Suprapubic skin (tissue), 4 donors: ENCODE measurements around the gene ARHGEF17. TPM values are rescaled to one million over a fixed set of nuclear protein-coding genes. Genes with fewer than 3 reads are reported as not detected.

Source experiments
- DNase-seq, 2 donors: peaks; one replicate each; pipeline ENCODE4 v3.0.0-alpha.2; 2019; ENCODE audit warnings: low spot score in 2 of 2
- H3K27ac ChIP-seq: fragments of 200-600 bp; sonication (generic); one replicate; pipeline ENCODE4 v1.5.1; 2019
- H3K27me3 ChIP-seq: fragments of 200-600 bp; sonication (generic); one replicate; pipeline ENCODE4 v1.5.1; 2019
- H3K36me3 ChIP-seq: fragments of 200-600 bp; sonication (generic); one replicate; pipeline ENCODE4 v1.5.1; 2019
- H3K4me1 ChIP-seq: fragments of 200-600 bp; sonication (generic); one replicate; pipeline ENCODE4 v1.5.1; 2019
- H3K4me3 ChIP-seq: fragments of 200-600 bp; sonication (generic); one replicate; pipeline ENCODE4 v1.5.1; 2019; ENCODE audit warnings: mild to moderate bottlenecking
- H3K9me3 ChIP-seq: fragments of 200-600 bp; sonication (generic); one replicate; pipeline ENCODE4 v1.5.1; 2019
- EP300 ChIP-seq: sonication (generic); formaldehyde crosslinking; IDR thresholded peaks from one replicate; pipeline ENCODE4 v1.6.1; 2017; ENCODE audit warnings: antibody characterized with exemption
- POLR2A ChIP-seq, 2 donors: fragments of 450-650 bp; IDR thresholded peaks; one replicate each; pipeline ENCODE4 v1.6.1; 2017; ENCODE audit warnings: antibody characterized with exemption in 2 of 2, mild to moderate bottlenecking in 2 of 2, moderate library complexity in 2 of 2
- POLR2AphosphoS5 ChIP-seq, 3 donors: sonication (generic); formaldehyde crosslinking; IDR thresholded peaks; one replicate each; pipeline ENCODE4 v1.6.1; 2017; ENCODE audit warnings: antibody characterized with exemption in 3 of 3
- WGBS: methylation state at CpG from one replicate; pipeline ENCODE4 v1.1.5; 2018; 5-methylcytosine and 5-hydroxymethylcytosine counted together
- total RNA-seq, 4 donors: library from RNA; depleted of rRNA; stranded (reverse); fragments of >200 nt; gene quantifications; one replicate each; pipeline ENCODE4 v1.1.0, GENCODE V29; 2016
- TF ChIP-seq, protein P1 (sequence below), 2 donors: fragments of 200-600 bp in 1 of 2; fragments of 450-650 bp in 1 of 2; sonication (generic) in 1 of 2; IDR thresholded peaks; one replicate each; pipeline ENCODE4 v1.5.1; 2016 to 2019; ENCODE audit warnings: antibody characterized with exemption in 2 of 2, mild to moderate bottlenecking in 1 of 2, moderate library complexity in 1 of 2

The ARHGEF17 gene
- total RNA-seq, 4 donors from 2014 or later, result 8.3 to 25.0 (median 9.7) TPM

- TF ChIP-seq POLR2AphosphoS5 (IDR thresholded peaks at IDR 0.05) (no peak), POLR2A (IDR thresholded peaks at IDR 0.05) (no peak), EP300 (no peak)
- TF ChIP-seq, protein P1, sequence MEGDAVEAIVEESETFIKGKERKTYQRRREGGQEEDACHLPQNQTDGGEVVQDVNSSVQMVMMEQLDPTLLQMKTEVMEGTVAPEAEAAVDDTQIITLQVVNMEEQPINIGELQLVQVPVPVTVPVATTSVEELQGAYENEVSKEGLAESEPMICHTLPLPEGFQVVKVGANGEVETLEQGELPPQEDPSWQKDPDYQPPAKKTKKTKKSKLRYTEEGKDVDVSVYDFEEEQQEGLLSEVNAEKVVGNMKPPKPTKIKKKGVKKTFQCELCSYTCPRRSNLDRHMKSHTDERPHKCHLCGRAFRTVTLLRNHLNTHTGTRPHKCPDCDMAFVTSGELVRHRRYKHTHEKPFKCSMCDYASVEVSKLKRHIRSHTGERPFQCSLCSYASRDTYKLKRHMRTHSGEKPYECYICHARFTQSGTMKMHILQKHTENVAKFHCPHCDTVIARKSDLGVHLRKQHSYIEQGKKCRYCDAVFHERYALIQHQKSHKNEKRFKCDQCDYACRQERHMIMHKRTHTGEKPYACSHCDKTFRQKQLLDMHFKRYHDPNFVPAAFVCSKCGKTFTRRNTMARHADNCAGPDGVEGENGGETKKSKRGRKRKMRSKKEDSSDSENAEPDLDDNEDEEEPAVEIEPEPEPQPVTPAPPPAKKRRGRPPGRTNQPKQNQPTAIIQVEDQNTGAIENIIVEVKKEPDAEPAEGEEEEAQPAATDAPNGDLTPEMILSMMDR (IDR thresholded peaks at IDR 0.05), result no peak
- H3K4me3 ChIP-seq, result no peak overlapping the region
- H3K4me1 ChIP-seq, result peaks cover 52% of the 10 kb centered on the region
- no peaks in the 10 kb centered on the region for H3K36me3 ChIP-seq
- no peak for DNase-seq
- 81% methylated on average over 10 of the region's 10 CpGs for WGBS
- H3K27me3 ChIP-seq, result no peaks in the 10 kb centered on the region
- H3K27ac ChIP-seq, result no peak overlapping the region
- no peaks in the 10 kb centered on the region for H3K9me3 ChIP-seq
Measured at GRCh38 chr11:73379189-73379880, 71.3 kb downstream of the ARHGEF17 start.

- peaks cover 62% of the 10 kb centered on the region for H3K4me1 ChIP-seq
- no peak overlapping the region for H3K27ac ChIP-seq
- H3K36me3 ChIP-seq, result no peaks in the 10 kb centered on the region
- 88% methylated on average over 6 of the region's 7 CpGs for WGBS
- no peaks in the 10 kb centered on the region for H3K9me3 ChIP-seq
- H3K4me3 ChIP-seq, result no peak overlapping the region
- no peak for TF ChIP-seq POLR2A (IDR thresholded peaks at IDR 0.05)
- TF ChIP-seq, protein P1 (IDR thresholded peaks at IDR 0.05), result no peak
- no peak for TF ChIP-seq EP300
- TF ChIP-seq POLR2AphosphoS5 (IDR thresholded peaks at IDR 0.05), result no peak
- no peaks in the 10 kb centered on the region for H3K27me3 ChIP-seq
- no peak for DNase-seq
Measured at GRCh38 chr11:73380331-73380730, 72.3 kb downstream of the ARHGEF17 start.

- no peaks in the 10 kb centered on the region for H3K27me3 ChIP-seq
- TF ChIP-seq POLR2A (IDR thresholded peaks at IDR 0.05), result no peak
- no peak for TF ChIP-seq EP300
- no peak for TF ChIP-seq POLR2AphosphoS5 (IDR thresholded peaks at IDR 0.05)
- TF ChIP-seq, protein P1 (IDR thresholded peaks at IDR 0.05), result no peak
- no peaks in the 10 kb centered on the region for H3K9me3 ChIP-seq
- H3K4me1 ChIP-seq, result peaks cover 63% of the 10 kb centered on the region
- no peak overlapping the region for H3K27ac ChIP-seq
- WGBS, result 82% methylated on average over 4 of the region's 4 CpGs
- no peak overlapping the region for H3K4me3 ChIP-seq
- H3K36me3 ChIP-seq, result no peaks in the 10 kb centered on the region
- no peak for DNase-seq
Measured at GRCh38 chr11:73380897-73381410, 72.9 kb downstream of the ARHGEF17 start.

GRCh38 chr11:73381589-73381988 is 73.5 kb downstream of the ARHGEF17 start:
- no peaks in the 10 kb centered on the region for H3K36me3 ChIP-seq
- H3K9me3 ChIP-seq, result no peaks in the 10 kb centered on the region
- no peaks in the 10 kb centered on the region for H3K27me3 ChIP-seq
- no peak overlapping the region for H3K4me3 ChIP-seq
- WGBS, result 57% methylated on average over 4 of the region's 6 CpGs
- TF ChIP-seq POLR2A (IDR thresholded peaks at IDR 0.05) (no peak), EP300 (no peak), POLR2AphosphoS5 (IDR thresholded peaks at IDR 0.05) (no peak)
- TF ChIP-seq, protein P1 (IDR thresholded peaks at IDR 0.05), result no peak
- peaks cover 66% of the 10 kb centered on the region for H3K4me1 ChIP-seq
- no peak for DNase-seq
- no peak overlapping the region for H3K27ac ChIP-seq

- Histone ChIP-seq H3K4me1 (peaks cover 64% of the 10 kb centered on the region), H3K9me3 (no peaks in the 10 kb centered on the region), H3K4me3 (no peak overlapping the region), H3K27ac (no peak overlapping the region), H3K27me3 (no peaks in the 10 kb centered on the region), H3K36me3 (no peaks in the 10 kb centered on the region)
- TF ChIP-seq POLR2AphosphoS5 (IDR thresholded peaks at IDR 0.05), result no peak
- no peak for TF ChIP-seq EP300
- TF ChIP-seq POLR2A (IDR thresholded peaks at IDR 0.05), result no peak
- TF ChIP-seq, protein P1 (IDR thresholded peaks at IDR 0.05), result no peak
- WGBS, result 91% methylated on average over 5 of the region's 7 CpGs
- DNase-seq, result no peak
Measured at GRCh38 chr11:73382183-73382582, 74.1 kb downstream of the ARHGEF17 start.
